HepG2 (cell line): Measurements from ENCODE around the gene TJP3. TPM values are rescaled to one million over a fixed set of nuclear protein-coding genes. Genes with fewer than 3 reads are reported as not detected.

Source experiments
- AHR ChIP-seq: IDR thresholded peaks from 2 replicates; pipeline ENCODE4 v1.6.1; 2018; ENCODE audit warnings: missing genetic modification reagents, missing compliant biosample characterization
- CREB3 ChIP-seq: sonication (generic); formaldehyde crosslinking; IDR thresholded peaks from 2 replicates; pipeline ENCODE4 v1.5.0; 2020; ENCODE audit warnings: missing genetic modification reagents
- E2F2 ChIP-seq: sonication (generic); formaldehyde crosslinking; IDR thresholded peaks from 2 replicates; pipeline ENCODE4 v1.4.0; 2020; ENCODE audit warnings: missing genetic modification reagents, borderline replicate concordance
- EED ChIP-seq: sonication (generic); formaldehyde crosslinking; IDR thresholded peaks from 2 replicates; pipeline ENCODE4 v1.5.0; 2020; ENCODE audit warnings: mild to moderate bottlenecking, missing genetic modification reagents
- ELF3 ChIP-seq: IDR thresholded peaks from 2 replicates; pipeline ENCODE4 v1.6.1; 2016; ENCODE audit warnings: missing genetic modification reagents, missing compliant biosample characterization
- HNRNPK ChIP-seq: fragments of 200-400 bp; formaldehyde crosslinking; IDR thresholded peaks from 2 replicates; pipeline ENCODE4 v1.6.1; 2018; ENCODE audit warnings: low read length, low read depth, moderate library complexity, mild to moderate bottlenecking; ENCODE audit not compliant: poor library complexity, severe bottlenecking
- JUN ChIP-seq: sonication (generic); formaldehyde crosslinking; IDR thresholded peaks from 2 replicates; pipeline ENCODE4 v1.4.0; 2020; ENCODE audit warnings: mild to moderate bottlenecking, missing genetic modification reagents
- KDM5B ChIP-seq: sonication (generic); formaldehyde crosslinking; IDR thresholded peaks from 2 replicates; pipeline ENCODE4 v1.4.0; 2020; ENCODE audit warnings: missing genetic modification reagents, mild to moderate bottlenecking, borderline replicate concordance
- KLF12 ChIP-seq: sonication (generic); formaldehyde crosslinking; IDR thresholded peaks from 2 replicates; pipeline ENCODE4 v1.4.0; 2020; ENCODE audit warnings: missing genetic modification reagents, borderline replicate concordance
- MAZ ChIP-seq, 2 experiments: sonication (generic) in 1 of 2; formaldehyde crosslinking in 1 of 2; IDR thresholded peaks; 2 replicates each; pipeline versions ENCODE4 v1.5.0 to v1.6.1; 2012 to 2020; ENCODE audit warnings: low read depth in 2 of 2, mild to moderate bottlenecking in 2 of 2, borderline replicate concordance in 1 of 2, improper control_type of control experiment in 1 of 2, low read length in 1 of 2, missing genetic modification reagents in 1 of 2, moderate library complexity in 1 of 2
- NR2F6 ChIP-seq, 2 experiments: IDR thresholded peaks; 2 replicates each; pipeline ENCODE4 v1.6.1; 2016; ENCODE audit warnings: antibody characterized with exemption in 1 of 2, mild to moderate bottlenecking in 1 of 2
- U2AF2 ChIP-seq: fragments of 200-400 bp; formaldehyde crosslinking; IDR thresholded peaks from 2 replicates; pipeline ENCODE4 v1.6.1; 2017; ENCODE audit warnings: low read depth, mild to moderate bottlenecking, low read length
- ZBTB26 ChIP-seq: IDR thresholded peaks from 2 replicates; pipeline ENCODE4 v1.6.1; 2016; ENCODE audit warnings: missing compliant biosample characterization, missing genetic modification reagents, borderline replicate concordance
- ZNF234 ChIP-seq: sonication (generic); formaldehyde crosslinking; conservative IDR thresholded peaks from 2 replicates; pipeline ENCODE4 v1.5.1; 2020; ENCODE audit warnings: mild to moderate bottlenecking, missing genetic modification reagents
- ZNF569 ChIP-seq: sonication (generic); formaldehyde crosslinking; IDR thresholded peaks from 2 replicates; pipeline ENCODE4 v1.5.0; 2020; ENCODE audit warnings: mild to moderate bottlenecking, missing genetic modification reagents, moderate library complexity, borderline replicate concordance
- ZNF589 ChIP-seq: sonication (generic); formaldehyde crosslinking; conservative IDR thresholded peaks from 2 replicates; pipeline ENCODE4 v1.8.0; 2022; ENCODE audit warnings: mild to moderate bottlenecking, moderate library complexity, missing genetic modification reagents
- ZNF737 ChIP-seq: sonication (generic); formaldehyde crosslinking; IDR thresholded peaks from 2 replicates; pipeline ENCODE4 v1.5.0; 2020; ENCODE audit warnings: missing genetic modification reagents, mild to moderate bottlenecking, borderline replicate concordance
- ZNF777 ChIP-seq: sonication (generic); formaldehyde crosslinking; IDR thresholded peaks from 2 replicates; pipeline ENCODE4 v1.4.0; 2020; ENCODE audit warnings: missing genetic modification reagents
- ZSCAN12 ChIP-seq: sonication (generic); formaldehyde crosslinking; IDR thresholded peaks from 2 replicates; pipeline ENCODE4 v1.9.0; 2021; ENCODE audit warnings: mild to moderate bottlenecking, missing genetic modification reagents
- polyA plus RNA-seq, 8 experiments: library from polyadenylated mRNA; depleted of rRNA in 3 of 8; stranded (reverse) in 7 of 8; unstranded in 1 of 8; fragments of >200 nt; fragmentation: Illumina TruSeq in 4 of 8; extraction: Trizol in 4 of 8; gene quantifications; 2 replicates each; pipeline versions ENCODE4 v1.2.1 to v1.2.3, GENCODE V29; 2011 to 2016; ENCODE audit warnings: low read depth in 4 of 8, missing spikeins in 1 of 8, mixed read lengths in 1 of 8; ENCODE audit not compliant: insufficient read depth in 1 of 8
- total RNA-seq, 5 experiments: library from RNA; depleted of rRNA; stranded (reverse); fragments of >200 nt; fragmentation: Illumina TruSeq; extraction: Trizol; gene quantifications; 2 replicates each; pipeline ENCODE4 v1.2.3, GENCODE V29; 2016; ENCODE audit warnings: low read depth in 1 of 5
- TF ChIP-seq, protein P1 (sequence below): sonication (generic); formaldehyde crosslinking; IDR thresholded peaks from 2 replicates; pipeline ENCODE4 v1.8.0; 2022; ENCODE audit warnings: low read depth, missing genetic modification reagents
- TF ChIP-seq, protein P2 (sequence below): sonication (generic); formaldehyde crosslinking; IDR thresholded peaks from 2 replicates; pipeline ENCODE4 v1.4.0; 2020; ENCODE audit warnings: missing genetic modification reagents

TJP3 gene
- total and polyA plus RNA-seq, 2 of the 13 experiments (the other 11 are each of a cell fraction or from before 2014, with no cell fraction given) = 2.3 to 21.5 TPM

DNA sequence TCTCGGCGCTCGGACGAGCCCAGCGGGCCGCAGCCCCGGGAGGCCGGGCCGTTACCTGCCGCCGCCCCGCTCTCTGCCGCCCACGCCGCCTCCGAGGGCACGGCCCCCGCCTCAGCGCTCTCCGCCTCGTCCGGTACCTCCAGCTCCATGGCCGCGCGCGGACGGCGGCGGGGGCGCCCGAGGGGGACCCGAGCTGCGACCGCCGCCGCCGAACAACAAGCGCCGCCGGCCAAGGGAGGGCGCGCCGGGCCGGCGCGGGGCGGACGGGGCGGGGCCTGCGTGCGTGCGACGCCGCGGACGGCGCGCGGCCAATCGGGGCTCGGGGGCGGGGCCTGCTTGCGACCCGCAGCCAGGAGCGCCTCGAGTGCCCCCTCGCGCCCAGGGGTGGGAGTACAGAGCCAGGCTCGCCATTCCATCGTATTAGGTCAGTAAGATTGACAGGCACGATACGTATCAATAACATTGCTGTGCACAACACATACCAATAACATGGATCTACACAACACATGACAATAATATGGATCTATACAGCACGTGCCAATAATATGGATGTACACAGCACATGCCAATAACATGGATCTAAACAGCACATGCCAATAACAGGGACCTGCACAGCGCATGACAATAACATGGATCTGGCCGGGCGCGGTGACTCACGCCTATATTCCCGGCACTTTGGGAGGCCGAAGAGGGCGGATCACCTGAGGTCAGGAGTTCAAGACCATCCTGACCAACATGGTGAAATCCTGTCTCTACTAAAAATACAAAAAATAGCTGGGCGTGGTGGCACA lies 7.7 kb upstream of the TJP3 start, which contains the start of gene PIP5K1C (continued):
- TF ChIP-seq, protein P1, sequence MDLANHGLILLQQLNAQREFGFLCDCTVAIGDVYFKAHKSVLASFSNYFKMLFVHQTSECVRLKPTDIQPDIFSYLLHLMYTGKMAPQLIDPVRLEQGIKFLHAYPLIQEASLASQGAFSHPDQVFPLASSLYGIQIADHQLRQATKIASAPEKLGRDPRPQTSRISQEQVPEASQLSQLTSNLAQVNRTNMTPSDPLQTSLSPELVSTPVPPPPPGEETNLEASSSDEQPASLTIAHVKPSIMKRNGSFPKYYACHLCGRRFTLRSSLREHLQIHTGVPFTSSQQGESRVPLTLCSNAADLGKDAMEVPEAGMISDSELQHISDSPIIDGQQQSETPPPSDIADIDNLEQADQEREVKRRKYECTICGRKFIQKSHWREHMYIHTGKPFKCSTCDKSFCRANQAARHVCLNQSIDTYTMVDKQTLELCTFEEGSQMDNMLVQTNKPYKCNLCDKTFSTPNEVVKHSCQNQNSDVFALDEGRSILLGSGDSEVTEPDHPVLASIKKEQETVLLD (CRISPR knock-in tag) = peak; percentile 81; the same call in 1 of the 2 replicates
- TF ChIP-seq ELF3 (no peak), AHR (CRISPR knock-in tag) (no peak), ZBTB26 (CRISPR knock-in tag) (no peak), ZNF737 (CRISPR knock-in tag) (no peak), U2AF2 (no peak), EED (CRISPR knock-in tag) (no peak), KDM5B (CRISPR knock-in tag) (no peak), HNRNPK (no peak), ZNF234 (CRISPR knock-in tag) (no peak), ZNF589 (CRISPR knock-in tag) (no peak), NR2F6 (IDR thresholded peaks at IDR 0.05) (peak; percentile 30; the same call in 1 of the 2 replicates), NR2F6 (CRISPR knock-in tag; IDR thresholded peaks at IDR 0.05) (peak; percentile 31; the same call in 1 of the 2 replicates), JUN (CRISPR knock-in tag) (0 out of 2 replicates have a peak, but pooled peaks have one; percentile 15), MAZ (IDR thresholded peaks at IDR 0.05; ENCODE audit: borderline replicate concordance, low read depth, low read length) (0 out of 2 replicates have a peak, but pooled peaks have one; percentile 30), MAZ (CRISPR knock-in tag; IDR thresholded peaks at IDR 0.05; ENCODE audit: low read depth) (no peak), ZNF777 (no peak), CREB3 (CRISPR knock-in tag) (no peak), ZNF569 (CRISPR knock-in tag) (no peak), ZSCAN12 (CRISPR knock-in tag) (no peak), E2F2 (CRISPR knock-in tag) (no peak), KLF12 (CRISPR knock-in tag) (no peak)
- TF ChIP-seq, protein P2, sequence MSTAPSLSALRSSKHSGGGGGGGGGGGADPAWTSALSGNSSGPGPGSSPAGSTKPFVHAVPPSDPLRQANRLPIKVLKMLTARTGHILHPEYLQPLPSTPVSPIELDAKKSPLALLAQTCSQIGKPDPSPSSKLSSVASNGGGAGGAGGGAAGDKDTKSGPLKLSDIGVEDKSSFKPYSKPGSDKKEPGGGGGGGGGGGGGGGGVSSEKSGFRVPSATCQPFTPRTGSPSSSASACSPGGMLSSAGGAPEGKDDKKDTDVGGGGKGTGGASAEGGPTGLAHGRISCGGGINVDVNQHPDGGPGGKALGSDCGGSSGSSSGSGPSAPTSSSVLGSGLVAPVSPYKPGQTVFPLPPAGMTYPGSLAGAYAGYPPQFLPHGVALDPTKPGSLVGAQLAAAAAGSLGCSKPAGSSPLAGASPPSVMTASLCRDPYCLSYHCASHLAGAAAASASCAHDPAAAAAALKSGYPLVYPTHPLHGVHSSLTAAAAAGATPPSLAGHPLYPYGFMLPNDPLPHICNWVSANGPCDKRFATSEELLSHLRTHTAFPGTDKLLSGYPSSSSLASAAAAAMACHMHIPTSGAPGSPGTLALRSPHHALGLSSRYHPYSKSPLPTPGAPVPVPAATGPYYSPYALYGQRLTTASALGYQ = no peak
